Tibial nerve (tissue), 4 donors: ENCODE results near the gene C20orf202. TPM values are rescaled to one million over a fixed set of nuclear protein-coding genes. Genes with fewer than 3 reads are reported as not detected.

Experiments used
- DNase-seq, 2 donors: peaks; one replicate each; pipeline ENCODE4 v3.0.0-alpha.2; 2019; ENCODE audit warnings: low spot score in 2 of 2
- H3K27ac ChIP-seq, 4 donors: fragments of 200-600 bp; sonication (generic) in 3 of 4; one replicate each; pipeline ENCODE4 v1.5.1; 2017 to 2019; ENCODE audit warnings: mild to moderate bottlenecking in 1 of 4
- H3K27me3 ChIP-seq, 2 donors: fragments of 200-600 bp; sonication (generic) in 1 of 2; one replicate each; pipeline versions ENCODE4 v1.5.1 to v1.6.0; 2017 to 2019
- H3K36me3 ChIP-seq, 3 donors: fragments of 200-600 bp; sonication (generic); one replicate each; pipeline ENCODE4 v1.5.1; 2018 to 2019
- H3K4me1 ChIP-seq, 4 donors: fragments of 200-600 bp; sonication (generic) in 3 of 4; one replicate each; pipeline ENCODE4 v1.5.1; 2017 to 2019
- H3K4me3 ChIP-seq, 4 donors: fragments of 200-600 bp; sonication (generic) in 3 of 4; one replicate each; pipeline ENCODE4 v1.5.1; 2017 to 2019; ENCODE audit warnings: mild to moderate bottlenecking in 1 of 4, moderate library complexity in 1 of 4
- H3K9me3 ChIP-seq, 4 donors: fragments of 200-600 bp; sonication (generic) in 3 of 4; one replicate each; pipeline ENCODE4 v1.5.1; 2017 to 2019
- CTCF ChIP-seq, 5 experiments: fragments of 200-600 bp in 3 of 5; fragments of 450-650 bp in 2 of 5; sonication (generic) in 3 of 5; IDR thresholded peaks; one replicate each; pipeline ENCODE4 v1.5.1; 2016 to 2019; ENCODE audit warnings: antibody characterized with exemption in 5 of 5, mild to moderate bottlenecking in 3 of 5, moderate library complexity in 2 of 5
- EP300 ChIP-seq, 2 donors: sonication (generic); formaldehyde crosslinking; IDR thresholded peaks; one replicate each; pipeline ENCODE4 v1.6.1; 2017; ENCODE audit warnings: antibody characterized with exemption in 2 of 2, mild to moderate bottlenecking in 1 of 2
- POLR2A ChIP-seq, 2 donors: fragments of 450-650 bp; IDR thresholded peaks; one replicate each; pipeline ENCODE4 v1.6.1; 2017; ENCODE audit warnings: antibody characterized with exemption in 2 of 2, mild to moderate bottlenecking in 2 of 2, moderate library complexity in 2 of 2
- whole genome bisulfite sequencing, 2 donors: methylation state at CpG; one replicate each; pipeline ENCODE4 v1.1.5; 2018; 5-methylcytosine and 5-hydroxymethylcytosine counted together
- total RNA-seq, 4 donors: library from RNA; depleted of rRNA; stranded (reverse); fragments of >200 nt; gene quantifications; one replicate each; pipeline ENCODE4 v1.1.0, GENCODE V29; 2016

Gene C20orf202
- total RNA-seq, 4 donors from 2014 or later, result 0.59 TPM; not detected in 3

GRCh38 chr20:1166948-1167720 is 36.1 kb upstream of the C20orf202 start:
- DNase-seq, result no peak
- Histone ChIP-seq H3K4me1 (no peaks in the 10 kb centered on the region), H3K27me3 (no peaks in the 10 kb centered on the region), H3K36me3 (peaks cover 0 to 98% (median 32%) of the 10 kb centered on the region in 3 donors), H3K4me3 (no peak overlapping the region), H3K9me3 (no peaks in the 10 kb centered on the region), H3K27ac (no peak overlapping the region)
- WGBS, 2 donors, result 96% methylated on average over 1 of the region's 1 CpG
- no peak for TF ChIP-seq CTCF (IDR thresholded peaks at IDR 0.05)
- no peak for TF ChIP-seq POLR2A (IDR thresholded peaks at IDR 0.05)
- TF ChIP-seq EP300 (IDR thresholded peaks at IDR 0.05), result no peak

- Histone ChIP-seq H3K27me3 (no peaks in the 10 kb centered on the region), H3K36me3 (peaks cover 0 to 100% (median 26%) of the 10 kb centered on the region in 3 donors), H3K4me3 (no peak overlapping the region), H3K4me1 (no peaks in the 10 kb centered on the region), H3K9me3 (no peaks in the 10 kb centered on the region), H3K27ac (no peak overlapping the region)
- DNase-seq, result no peak
- 93 to 94% methylated on average over 5 of the region's 5 CpGs for WGBS, 2 donors
- TF ChIP-seq POLR2A (IDR thresholded peaks at IDR 0.05), result no peak
- TF ChIP-seq EP300 (IDR thresholded peaks at IDR 0.05), result no peak
- no peak for TF ChIP-seq CTCF (IDR thresholded peaks at IDR 0.05)
Measured at GRCh38 chr20:1169224-1169623, 34.0 kb upstream of the C20orf202 start.

- peaks cover 0 to 100% (median 14%) of the 10 kb centered on the region in 3 donors for H3K36me3 ChIP-seq
- WGBS, 2 donors, result 49 to 52% methylated on average over 4 of the region's 4 CpGs
Measured at GRCh38 chr20:1171461-1172093, 31.7 kb upstream of the C20orf202 start.

GRCh38 chr20:1173698-1174097 is 29.6 kb upstream of the C20orf202 start:
- Histone ChIP-seq H3K4me3 (no peak overlapping the region), H3K4me1 (no peaks in the 10 kb centered on the region), H3K9me3 (no peaks in the 10 kb centered on the region), H3K27ac (no peak overlapping the region), H3K36me3 (peaks cover 0 to 92% (median 4%) of the 10 kb centered on the region in 3 donors), H3K27me3 (no peaks in the 10 kb centered on the region)
- DNase-seq, result no peak
- 72 to 83% methylated on average over 4 of the region's 4 CpGs for WGBS, 2 donors
- TF ChIP-seq CTCF (IDR thresholded peaks at IDR 0.05) (no peak), POLR2A (IDR thresholded peaks at IDR 0.05) (no peak), EP300 (IDR thresholded peaks at IDR 0.05) (no peak)

More at GRCh38 chr20:1171461-1172093, 31.7 kb upstream of the C20orf202 start:
- H3K9me3 ChIP-seq, result no peaks in the 10 kb centered on the region
- H3K27me3 ChIP-seq, result no peaks in the 10 kb centered on the region
- H3K4me1 ChIP-seq, result no peaks in the 10 kb centered on the region
- no peak overlapping the region for H3K27ac ChIP-seq
- no peak for DNase-seq
- no peak overlapping the region for H3K4me3 ChIP-seq
- TF ChIP-seq EP300 (IDR thresholded peaks at IDR 0.05) (no peak), POLR2A (IDR thresholded peaks at IDR 0.05) (no peak), CTCF (IDR thresholded peaks at IDR 0.05) (no peak)

GRCh38 chr20:1174787-1175186 is 28.5 kb upstream of the C20orf202 start:
- Histone ChIP-seq H3K27me3 (no peaks in the 10 kb centered on the region), H3K4me1 (no peaks in the 10 kb centered on the region), H3K36me3 (peaks cover 0 to 81% (median 0%) of the 10 kb centered on the region in 3 donors), H3K27ac (no peak overlapping the region), H3K4me3 (no peak overlapping the region), H3K9me3 (no peaks in the 10 kb centered on the region)
- no peak for DNase-seq
- 72 to 86% methylated on average over 8 of the region's 8 CpGs for WGBS, 2 donors
- no peak for TF ChIP-seq EP300 (IDR thresholded peaks at IDR 0.05)
- no peak for TF ChIP-seq POLR2A (IDR thresholded peaks at IDR 0.05)
- no peak for TF ChIP-seq CTCF (IDR thresholded peaks at IDR 0.05)
